Esophagus muscularis mucosa (tissue), 4 donors: Measurements from ENCODE around the gene TMEM25.

Experiments
- EP300 ChIP-seq: sonication (generic); formaldehyde crosslinking; IDR thresholded peaks from one replicate; pipeline ENCODE4 v1.6.1; 2017; ENCODE audit warnings: antibody characterized with exemption
- POLR2AphosphoS5 ChIP-seq, 2 donors: sonication (generic); formaldehyde crosslinking; IDR thresholded peaks; one replicate each; pipeline ENCODE4 v1.6.1; 2017; ENCODE audit warnings: antibody characterized with exemption in 2 of 2
- TF ChIP-seq, protein P1 (sequence below), 3 experiments: fragments of 200-600 bp in 2 of 3; fragments of 450-650 bp in 1 of 3; sonication (generic) in 2 of 3; IDR thresholded peaks; one replicate each; pipeline ENCODE4 v1.5.1; 2017 to 2019; ENCODE audit warnings: antibody characterized with exemption in 3 of 3, mild to moderate bottlenecking in 2 of 3, moderate library complexity in 1 of 3

DNA sequence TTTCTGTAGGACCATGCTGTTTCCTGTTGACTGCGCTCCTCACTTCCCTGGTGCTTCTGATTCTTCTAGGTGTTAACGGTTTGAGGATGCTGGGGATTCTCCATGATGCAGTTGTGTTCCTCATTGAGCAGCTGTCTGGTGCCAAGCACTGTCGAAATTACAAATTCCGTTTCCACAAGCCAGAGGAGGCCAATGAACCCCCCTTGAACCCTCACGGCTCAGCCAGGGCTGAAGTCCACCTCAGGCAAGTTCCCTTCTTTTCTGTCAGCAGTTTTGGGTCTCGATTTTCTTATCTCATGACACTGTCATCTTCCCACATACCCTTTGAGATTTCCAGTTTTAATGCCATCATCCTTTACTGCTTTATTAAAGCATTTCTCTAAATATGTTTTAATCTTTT, 11.4 kb upstream of the TMEM25 start:
- TF ChIP-seq POLR2AphosphoS5 (IDR thresholded peaks at IDR 0.05) (no peak), EP300 (no peak)
- TF ChIP-seq, protein P1, sequence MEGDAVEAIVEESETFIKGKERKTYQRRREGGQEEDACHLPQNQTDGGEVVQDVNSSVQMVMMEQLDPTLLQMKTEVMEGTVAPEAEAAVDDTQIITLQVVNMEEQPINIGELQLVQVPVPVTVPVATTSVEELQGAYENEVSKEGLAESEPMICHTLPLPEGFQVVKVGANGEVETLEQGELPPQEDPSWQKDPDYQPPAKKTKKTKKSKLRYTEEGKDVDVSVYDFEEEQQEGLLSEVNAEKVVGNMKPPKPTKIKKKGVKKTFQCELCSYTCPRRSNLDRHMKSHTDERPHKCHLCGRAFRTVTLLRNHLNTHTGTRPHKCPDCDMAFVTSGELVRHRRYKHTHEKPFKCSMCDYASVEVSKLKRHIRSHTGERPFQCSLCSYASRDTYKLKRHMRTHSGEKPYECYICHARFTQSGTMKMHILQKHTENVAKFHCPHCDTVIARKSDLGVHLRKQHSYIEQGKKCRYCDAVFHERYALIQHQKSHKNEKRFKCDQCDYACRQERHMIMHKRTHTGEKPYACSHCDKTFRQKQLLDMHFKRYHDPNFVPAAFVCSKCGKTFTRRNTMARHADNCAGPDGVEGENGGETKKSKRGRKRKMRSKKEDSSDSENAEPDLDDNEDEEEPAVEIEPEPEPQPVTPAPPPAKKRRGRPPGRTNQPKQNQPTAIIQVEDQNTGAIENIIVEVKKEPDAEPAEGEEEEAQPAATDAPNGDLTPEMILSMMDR (IDR thresholded peaks at IDR 0.05) = no peak
